GM19324 (cell line): Measurements from ENCODE around the gene CFP.
"Not testable (repeated sequence)": the region's sequence is repeated elsewhere in the genome, so short reads cannot be mapped to it uniquely, and the experiment has no call there.

Experiments used
- ATAC-seq: cut with Tn5 transposase; IDR thresholded peaks from one replicate; pipeline ENCODE4 v1.9.1; 2021; ENCODE audit warnings: mild to moderate bottlenecking, moderate library complexity; ENCODE audit not compliant: unreplicated experiment, low FRiP score

Gene CFP

DNA sequence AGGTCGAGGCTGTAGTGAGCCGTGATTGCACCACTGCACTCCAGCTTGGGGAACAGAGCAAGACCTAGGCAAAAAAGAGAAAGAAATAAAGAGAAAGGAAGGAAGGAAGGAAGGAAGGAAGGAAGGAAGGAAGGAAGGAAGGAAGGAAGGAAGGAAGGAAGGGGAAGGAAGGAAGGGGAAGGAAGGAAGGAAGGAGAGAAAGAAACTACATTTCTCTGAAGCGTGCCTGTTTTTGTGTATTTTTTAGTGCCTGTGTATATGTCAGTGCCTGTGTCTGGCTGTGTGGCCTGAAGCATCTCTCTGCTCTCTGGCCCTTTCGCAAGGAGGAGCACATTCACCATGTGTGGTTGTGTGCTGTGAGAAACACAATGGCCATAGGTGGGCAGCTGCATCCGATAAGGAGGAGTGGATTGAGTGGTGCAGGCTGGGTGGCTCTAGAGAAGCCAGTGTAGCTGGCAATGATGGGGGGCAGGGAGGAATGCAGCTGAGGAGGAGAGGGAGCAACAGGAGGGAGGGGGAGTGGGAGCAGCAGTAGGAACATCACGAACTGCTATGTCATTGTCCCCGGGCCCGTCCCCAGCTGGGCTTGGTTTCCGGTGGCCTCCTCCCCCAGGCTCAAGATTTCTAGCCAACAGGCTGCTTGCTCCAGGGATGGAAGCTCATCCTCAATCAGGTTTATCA lies 21.5 kb downstream of the CFP start:
- no peak for ATAC-seq

DNA sequence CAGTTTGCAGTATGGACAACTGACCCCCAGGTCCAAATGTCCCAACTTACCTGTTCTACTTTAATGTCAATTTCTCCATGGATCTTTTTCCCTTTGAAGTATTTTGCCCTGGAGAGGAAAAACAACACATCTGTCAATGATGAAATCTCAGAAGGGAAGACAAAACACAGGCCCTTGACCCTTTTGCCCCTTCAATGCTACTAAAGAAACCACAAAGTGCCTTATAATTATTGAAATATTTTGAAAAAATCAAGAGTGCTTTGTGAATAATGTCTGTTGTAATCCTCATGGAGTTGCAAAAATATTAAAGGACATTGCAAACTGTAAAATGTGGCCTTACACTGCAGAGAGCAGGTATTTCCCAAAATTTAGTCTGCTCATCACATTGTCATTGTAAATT lies 22.6 kb downstream of the CFP start:
- ATAC-seq: no peak

DNA sequence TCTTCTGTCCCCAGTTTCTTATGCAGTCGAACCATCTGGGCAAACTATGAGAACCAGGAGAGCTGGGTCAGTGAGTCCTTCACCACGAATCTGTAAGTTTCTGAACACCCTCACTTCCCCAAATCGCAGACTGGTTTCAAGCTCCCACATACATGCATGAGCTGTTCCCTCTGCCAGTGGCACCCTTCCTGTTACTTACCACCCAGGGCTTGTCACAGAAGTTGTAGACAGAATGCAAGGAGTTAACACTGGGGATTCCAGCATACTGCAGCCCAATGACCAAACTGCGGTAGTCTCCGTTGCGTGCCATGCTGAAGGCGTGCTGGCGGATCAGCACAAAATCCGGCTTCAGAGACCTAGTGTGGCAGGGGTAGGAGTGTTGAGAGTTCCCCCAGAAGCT lies 24.7 kb downstream of the CFP start:
- no peak for ATAC-seq

DNA sequence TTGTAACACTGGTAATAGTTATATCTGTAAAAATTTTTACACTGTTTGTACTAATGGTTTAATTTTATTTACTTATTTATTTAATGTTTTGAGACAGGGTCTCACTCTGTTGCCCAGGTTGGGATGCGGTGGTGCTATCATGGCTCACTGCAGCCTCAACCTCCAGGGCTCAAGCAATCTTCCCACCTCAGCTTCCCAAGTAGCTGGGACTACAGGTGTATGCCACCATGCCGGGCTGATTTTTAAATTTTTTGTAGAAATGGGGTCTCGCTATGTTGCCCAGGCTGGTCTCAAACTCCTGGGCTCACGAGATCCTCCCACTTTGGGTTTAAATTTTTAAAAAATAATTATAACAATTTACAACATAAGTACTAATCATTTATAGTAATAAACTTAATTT lies 26.6 kb downstream of the CFP start:
- not testable (repeated sequence) for ATAC-seq

DNA sequence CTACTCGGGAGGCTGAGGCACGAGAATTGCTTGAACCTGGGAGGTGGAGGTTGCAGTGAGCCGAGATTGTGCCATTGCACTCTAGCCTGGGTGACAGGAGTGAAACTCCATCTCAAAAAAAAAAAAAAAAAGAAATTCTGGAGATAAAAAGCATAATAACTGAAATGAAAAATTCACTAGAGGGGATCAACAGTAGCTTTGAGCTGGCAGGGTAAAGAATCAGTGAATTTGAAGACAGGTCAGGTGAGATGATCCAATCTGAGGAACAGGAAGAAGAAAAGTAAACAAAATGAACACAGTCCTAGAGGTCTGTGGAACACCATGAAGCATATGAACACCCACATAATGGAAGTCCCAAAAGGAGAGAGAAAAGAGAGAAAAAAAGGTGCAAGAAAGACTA lies 32.5 kb downstream of the CFP start:
- ATAC-seq: no peak

DNA sequence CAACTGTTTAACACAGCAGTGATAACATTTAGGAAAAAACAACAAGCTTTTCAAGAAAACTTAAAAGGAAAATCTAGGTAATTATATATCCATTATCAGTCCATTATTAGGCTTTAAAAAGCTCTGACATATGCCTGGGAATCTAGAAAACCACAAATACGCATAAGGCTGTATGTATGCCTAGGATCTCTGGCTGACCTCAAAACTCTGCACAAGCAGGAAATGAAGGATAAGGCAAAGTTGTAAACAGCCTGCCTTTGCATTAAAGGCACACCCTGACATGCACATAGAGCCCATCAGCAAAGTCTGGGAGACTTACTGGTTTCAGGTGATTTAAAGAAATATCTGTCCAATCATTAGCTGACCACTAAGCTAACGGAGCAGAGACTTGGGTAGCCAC lies 33.5 kb downstream of the CFP start:
- ATAC-seq: no peak

DNA sequence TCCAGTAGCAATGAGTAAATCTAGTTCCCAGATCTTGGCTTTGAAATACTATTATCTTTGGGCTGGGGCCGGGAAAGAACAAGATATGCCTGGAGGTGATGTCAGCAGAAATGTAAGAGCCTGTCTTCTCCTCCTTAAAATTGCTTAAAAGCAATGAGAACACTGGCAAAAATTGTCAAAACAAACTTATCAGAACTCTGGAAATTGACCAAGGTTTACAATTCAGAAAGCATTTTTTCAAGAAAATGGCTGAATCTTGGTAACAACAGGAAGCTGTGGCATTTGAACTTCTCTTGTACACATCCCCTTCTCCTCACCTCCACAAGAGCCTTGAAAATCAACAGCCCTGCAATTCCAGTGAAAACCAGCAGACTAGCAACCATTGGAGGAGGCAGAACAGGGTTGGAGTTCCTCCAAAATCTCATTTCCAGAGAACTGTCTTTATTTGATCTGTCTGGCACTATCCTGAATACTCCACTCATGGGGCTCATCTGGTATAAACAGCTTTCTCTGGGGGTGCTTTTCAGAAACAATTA lies 33.9 kb downstream of the CFP start:
- no peak for ATAC-seq

DNA sequence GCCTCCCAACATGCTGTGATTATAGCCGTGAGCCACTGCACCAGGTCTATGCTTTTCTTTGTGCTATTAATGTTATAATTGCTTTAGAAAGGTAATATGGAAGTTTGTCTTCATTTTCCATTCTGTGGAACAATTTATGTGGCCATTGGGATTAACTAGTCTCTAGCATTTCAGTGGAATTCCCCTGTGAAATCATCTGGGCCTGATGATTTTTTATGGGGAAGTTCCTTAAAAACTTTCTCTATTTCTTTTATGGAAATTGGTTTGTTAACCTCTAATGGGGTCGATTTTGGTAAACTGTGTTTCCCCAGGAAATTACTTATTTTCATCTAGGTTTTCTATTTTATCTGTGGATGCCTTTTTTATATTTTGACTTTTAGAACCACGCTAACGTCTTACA lies 36.2 kb downstream of the CFP start:
- no peak for ATAC-seq

DNA sequence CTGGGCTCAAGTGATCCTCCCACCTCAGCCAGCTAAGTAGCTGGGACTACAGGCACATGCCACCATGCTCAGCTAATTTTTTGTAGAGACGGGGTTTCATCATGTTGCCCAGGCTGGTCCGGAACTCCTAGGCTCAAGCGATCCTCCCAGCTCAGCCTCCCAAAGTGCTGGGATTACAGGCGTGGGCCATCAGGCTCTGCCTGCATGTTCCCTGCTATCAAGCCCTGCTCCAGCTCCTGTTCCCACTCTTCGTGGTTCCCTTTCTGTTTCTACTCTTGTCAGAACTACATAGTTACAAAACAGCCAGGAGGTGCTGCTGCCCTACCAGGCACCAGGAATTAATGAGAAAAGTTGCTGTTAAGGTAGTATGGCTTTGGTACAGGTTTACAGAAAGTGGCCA lies 38.7 kb downstream of the CFP start:
- ATAC-seq: no peak

DNA sequence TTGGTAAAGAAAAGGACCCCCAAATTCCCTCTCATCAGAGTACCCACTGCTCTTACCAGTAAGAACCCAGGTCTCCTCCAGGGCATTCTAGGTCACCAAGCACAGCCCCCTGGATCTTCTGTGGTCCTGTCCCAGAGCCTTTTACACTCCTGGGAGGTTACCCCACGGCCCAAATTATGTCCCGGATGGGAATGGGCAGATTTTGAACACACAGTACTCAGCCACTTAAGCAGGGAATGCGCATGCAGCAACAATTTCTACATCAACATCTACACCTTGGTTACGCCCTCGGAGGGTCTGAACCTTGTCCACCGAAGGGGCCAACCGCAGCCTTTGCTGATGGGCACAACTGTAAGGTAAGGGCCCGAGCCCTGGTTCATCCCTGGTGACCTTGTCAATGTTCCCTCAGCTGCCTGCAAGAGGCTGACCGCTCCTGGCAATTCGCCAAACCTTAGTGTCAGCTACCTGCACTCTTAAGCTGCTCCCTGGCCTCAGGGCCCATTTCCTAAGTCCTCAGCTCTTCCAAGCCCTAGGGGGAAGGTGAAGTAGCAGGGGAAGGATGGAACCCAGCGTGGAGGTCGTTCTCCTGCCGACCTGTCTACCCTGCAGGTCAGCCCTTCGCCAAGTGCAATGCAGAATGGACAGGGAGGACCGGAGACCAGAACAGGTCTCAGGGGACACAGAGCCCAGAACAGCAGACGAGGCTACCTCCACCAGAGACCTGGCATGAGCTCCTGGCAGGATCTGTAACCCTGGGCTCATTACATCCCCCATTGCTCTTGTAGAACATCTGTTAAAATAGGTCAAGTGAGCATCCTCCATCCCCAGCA lies 41.6 kb downstream of the CFP start:
- no peak for ATAC-seq

DNA sequence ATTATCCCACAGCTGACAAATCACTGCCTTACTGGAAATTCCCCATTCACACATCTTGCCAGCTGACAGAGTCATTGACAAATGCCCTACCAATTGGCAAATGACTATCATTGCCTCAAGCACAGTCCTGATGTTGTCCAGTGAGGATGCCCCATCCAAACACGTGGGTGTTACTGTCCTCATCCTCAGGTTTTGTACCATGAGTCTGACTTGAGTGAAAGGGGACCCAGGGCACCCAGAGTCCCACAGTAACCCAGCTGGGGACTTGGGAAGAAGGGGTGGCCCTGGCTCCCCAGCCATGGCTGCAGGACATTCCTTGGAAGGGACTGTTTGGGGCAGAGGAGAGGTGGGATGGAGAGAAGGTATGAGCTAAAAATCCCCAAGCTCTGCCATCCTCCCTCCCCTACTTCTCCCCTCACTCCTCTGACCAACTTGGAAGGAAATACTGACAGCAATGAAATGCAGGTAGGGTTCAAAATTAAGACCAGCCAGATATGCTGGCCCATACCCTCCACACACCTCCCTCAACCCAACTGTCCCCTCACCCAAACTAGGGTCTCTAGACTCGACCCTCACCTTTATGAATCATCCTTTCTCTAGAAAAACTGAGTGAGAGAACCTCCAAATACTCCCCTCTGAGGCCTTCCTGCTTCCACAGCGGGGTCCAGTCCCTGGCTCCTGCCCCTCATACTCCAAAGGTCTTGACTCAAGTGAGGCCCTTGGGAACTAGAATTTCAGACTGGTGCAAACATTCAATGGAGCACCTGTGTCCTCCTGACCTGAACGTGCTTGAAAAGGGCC lies 42.4 kb downstream of the CFP start:
- no peak for ATAC-seq

DNA sequence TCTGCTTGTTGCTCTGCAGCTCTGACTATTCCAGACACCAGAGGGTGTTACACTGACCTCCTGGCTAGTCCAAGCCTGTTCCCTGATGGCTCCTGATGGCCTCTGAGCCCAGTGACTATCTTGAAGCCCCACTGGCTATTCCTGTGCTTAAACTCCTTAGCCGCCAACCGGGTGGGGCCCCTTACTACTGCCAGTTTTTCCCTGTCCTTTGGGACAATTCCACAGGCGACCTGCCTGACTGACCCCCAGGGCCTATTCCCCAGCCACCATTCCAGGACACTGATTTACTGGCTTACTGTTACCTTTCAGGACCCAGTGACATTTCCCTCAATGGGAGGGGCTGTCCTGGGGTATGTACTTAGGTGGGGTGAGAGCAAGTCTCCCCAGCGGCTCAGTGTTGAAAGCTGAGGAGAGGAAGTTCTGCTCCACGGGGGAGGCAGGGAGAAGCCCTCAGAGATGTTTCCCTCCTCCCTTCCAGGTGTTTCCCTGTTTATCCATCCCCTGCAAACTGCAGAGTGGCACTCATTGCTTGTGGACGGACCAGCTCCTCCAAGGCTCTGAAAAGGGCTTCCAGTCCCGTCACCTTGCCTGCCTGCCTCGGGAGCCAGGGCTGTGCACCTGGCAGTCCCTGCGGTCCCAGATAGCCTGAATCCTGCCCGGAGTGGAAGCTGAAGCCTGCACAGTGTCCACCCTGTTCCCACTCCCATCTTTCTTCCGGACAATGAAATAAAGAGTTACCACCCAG lies 43.5 kb downstream of the CFP start:
- no peak for ATAC-seq

DNA sequence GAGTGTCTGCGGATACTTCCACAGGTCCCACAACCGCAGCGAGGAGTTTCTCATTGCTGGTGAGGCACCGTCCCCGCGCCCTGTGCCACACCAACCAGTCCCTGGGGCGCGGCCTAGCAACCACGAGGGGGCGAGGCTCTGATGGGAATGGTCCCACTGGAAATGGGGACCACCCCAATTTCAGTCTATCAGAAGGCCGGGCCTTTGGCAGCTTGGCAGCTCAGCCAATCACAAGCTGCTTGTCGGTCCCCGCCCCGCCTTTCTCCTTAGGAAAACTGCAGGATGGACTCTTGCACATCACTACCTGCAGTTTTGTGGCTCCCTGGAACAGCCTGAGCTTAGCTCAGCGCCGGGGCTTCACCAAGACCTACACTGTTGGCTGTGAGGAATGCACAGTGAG lies 44.5 kb downstream of the CFP start:
- no peak for ATAC-seq

DNA sequence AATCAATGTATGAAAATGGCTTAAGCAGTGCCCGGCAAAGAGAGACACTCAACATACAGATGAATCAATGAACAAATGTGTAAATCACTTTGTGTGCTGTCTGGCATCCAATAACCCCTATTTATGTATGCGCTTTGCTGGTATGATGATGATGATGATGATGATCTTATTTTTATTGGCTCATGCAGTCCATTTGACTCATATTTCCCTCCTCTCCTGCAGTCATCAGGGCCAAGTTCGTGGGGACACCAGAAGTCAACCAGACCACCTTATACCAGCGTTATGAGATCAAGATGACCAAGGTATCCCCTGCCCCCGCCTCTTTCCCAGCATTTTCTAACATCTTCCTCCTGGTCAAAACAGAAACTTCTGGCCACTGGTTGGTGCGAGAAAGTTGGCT lies 45.0 kb downstream of the CFP start:
- no peak for ATAC-seq

DNA sequence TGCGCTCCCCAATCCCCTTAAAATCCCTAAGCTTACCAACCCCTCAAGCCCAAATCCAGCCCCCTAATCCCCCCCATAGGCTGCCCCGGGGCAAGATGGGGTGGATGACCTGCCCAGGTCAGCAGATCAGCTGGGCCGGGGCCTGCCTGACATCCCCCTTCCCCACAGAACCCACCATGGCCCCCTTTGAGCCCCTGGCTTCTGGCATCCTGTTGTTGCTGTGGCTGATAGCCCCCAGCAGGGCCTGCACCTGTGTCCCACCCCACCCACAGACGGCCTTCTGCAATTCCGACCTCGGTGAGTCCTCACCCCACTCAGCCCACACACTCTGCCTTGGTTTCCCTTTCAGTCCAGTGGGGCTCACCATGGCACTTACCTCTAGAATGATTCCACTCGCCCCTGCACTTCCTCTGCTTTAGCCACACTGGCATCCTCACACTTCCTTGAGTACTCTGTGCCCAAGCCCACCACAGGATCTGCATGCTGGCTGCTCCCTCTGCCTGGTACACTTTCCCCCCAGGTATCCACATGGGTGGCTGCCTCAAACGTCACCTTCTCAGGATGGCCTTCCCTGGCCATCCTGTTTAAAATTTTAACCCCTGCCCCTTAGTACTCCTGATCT lies 46.4 kb downstream of the CFP start:
- ATAC-seq: no peak

DNA sequence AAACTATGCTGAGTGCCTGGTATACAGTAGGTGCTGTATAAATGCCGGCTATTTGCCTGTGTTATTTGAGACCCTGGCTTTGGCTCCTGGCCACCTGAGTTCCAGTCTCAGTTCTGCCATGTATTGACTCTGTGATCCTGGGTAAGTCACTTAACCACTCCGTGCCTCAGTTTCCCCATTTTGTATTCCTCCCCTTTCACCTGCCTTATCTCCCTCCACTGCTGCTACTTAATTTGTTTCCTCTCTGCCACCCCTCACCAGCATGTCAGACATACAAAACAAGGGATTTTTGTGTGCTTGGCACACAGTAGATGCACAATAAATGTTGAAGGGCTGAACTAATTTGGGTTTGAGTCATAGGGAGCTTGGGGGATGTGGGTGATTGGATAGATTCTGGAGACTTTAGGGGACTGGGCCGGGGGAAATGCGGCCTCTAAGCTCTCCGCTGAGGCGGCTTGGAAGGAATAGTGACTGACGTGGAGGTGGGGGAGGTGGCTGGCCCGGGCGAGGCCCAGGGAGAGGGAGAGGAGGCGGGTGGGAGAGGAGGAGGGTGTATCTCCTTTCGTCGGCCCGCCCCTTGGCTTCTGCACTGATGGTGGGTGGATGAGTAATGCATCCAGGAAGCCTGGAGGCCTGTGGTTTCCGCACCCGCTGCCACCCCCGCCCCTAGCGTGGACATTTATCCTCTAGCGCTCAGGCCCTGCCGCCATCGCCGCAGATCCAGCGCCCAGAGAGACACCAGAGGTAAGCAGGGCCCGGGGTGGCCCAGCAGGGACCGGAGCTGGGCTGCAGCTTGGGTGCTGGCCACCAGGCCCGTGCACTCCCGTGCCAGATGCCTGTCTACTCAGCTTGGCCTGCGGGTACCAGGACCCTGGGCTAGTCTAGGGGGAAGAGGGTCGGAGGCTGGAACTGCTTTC lies 47.7 kb downstream of the CFP start, which contains the start of gene TIMP1:
Gene TIMP1, plus strand, starts transcription at position 706 of the 917 bp plus-strand sequence. CDS start 980 bp downstream, outside the sequence.
- peak; percentile 66 for ATAC-seq

DNA sequence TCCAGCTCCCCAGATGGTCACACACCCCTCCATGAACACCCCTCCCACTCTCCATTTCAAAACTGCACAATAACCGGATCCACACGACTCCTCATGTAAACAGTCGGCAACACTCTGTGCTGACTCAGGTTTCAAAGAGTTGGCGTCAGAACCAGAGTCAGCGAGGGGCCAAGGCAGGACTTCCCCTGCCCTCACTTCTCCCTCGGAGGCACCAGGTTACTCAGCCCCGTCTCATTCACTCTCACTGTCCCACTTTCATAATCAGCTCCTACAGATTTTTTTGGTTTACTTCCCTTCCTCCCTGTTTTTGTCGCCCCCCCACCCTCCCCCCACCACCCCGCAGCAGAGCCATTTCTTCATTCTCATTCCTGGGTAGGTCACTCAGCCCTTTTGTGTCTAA lies 50.2 kb downstream of the CFP start:
- ATAC-seq: no peak

DNA sequence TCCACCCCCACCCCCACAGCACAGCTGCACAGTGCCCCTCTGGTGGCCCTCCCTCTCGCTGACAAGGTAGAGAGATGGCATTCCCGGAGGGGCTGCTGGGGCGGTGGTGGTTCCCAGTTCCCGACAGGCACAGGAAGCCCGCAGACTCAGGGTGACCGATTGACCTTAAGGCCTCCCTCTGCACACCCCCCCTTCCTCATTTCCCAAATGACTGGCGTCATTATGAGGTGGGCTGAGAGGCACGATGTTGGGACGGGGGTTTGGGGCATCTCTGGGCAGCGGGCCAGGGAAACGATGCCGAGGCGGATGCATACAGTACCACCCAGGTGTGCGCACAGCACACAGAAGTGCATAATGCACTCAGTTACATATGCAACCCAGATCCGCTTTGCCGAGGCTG lies 51.0 kb downstream of the CFP start:
- ATAC-seq: no peak

DNA sequence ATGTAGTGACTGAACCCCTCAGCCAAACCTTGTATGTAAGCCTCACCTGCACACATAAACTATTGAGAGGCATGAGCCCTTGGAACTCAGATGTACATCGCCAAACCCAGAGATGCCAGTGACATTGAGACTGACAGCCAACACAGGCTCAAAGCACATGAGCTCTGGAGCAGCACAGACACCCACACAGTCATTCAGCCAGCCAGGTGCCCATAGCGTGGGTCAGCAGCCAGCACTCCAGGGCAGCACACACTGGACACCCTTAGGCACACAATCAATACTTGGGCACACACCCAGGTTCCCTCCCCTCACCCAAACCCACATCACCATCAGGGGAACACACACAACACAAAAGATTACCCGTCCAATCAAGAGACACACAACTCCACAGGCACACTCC lies 51.8 kb downstream of the CFP start:
- no peak for ATAC-seq
